HG03457 (cell line): ENCODE measurements around the gene GJD3.

ENCODE experiments used
- ATAC-seq: cut with Tn5 transposase; IDR thresholded peaks from one replicate; pipeline ENCODE4 v1.9.1; 2021; ENCODE audit warnings: moderate number of reproducible peaks; ENCODE audit not compliant: unreplicated experiment

Gene GJD3

DNA sequence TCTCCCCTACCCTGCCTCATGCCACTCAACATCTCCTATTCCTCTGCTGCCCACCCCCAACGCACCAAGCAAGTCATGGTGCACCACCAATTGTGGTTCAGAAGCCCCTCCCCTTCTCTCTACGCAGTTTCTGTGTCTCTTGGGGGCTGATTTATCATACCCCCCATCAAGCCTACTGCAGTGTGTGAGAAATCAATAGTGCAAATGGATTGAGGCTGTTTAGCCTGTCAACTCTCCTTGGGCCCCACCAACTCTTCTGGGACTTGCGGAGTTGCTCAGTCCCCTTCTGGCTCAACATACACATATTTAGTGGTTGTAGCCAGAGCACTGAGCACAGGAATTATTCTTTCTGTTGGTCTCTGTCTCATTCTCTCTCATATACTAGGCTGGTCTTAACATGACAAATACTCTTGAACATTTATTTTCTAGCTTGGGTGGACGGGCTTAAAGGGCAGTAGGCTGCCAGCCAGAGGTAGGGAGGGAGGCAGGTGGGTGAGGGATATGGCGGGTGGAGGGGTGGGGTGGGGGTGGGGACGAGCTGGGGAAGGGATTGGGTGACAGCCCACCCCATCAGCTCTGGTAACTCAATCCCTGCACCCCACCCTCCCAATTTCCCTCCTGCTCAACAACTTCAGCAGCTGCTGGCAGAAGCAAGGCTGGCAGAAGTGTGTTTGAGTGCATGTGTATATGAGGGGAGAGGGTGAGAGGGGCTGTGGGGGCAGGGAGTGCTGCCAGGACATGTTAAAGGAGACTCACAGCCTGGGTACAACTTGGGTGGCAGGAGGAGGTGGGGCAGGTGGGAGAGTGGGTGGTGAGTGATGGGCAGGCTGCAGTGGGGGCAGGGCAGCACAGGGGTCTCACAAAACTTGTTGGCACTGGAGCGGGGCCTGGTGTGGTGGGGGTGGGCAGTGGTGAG, 50.6 kb downstream of the GJD3 start:
- no peak for ATAC-seq
